HG02884 (cell line): ENCODE results near the gene GNPTG.

ENCODE experiments used
- ATAC-seq: cut with Tn5 transposase; IDR thresholded peaks from one replicate; pipeline ENCODE4 v1.9.1; 2021; ENCODE audit warnings: mild to moderate bottlenecking, moderate library complexity; ENCODE audit not compliant: unreplicated experiment

Gene GNPTG

GRCh38 chr16:1392826-1393225 lies 41.1 kb downstream of the GNPTG start:
- ATAC-seq, result no peak

GRCh38 chr16:1393613-1394176 lies 42.0 kb downstream of the GNPTG start:
- ATAC-seq, result no peak

- ATAC-seq, result no peak
Measured at GRCh38 chr16:1394367-1394951, 42.7 kb downstream of the GNPTG start.

- ATAC-seq, result no peak
Measured at GRCh38 chr16:1395444-1396031, 43.8 kb downstream of the GNPTG start.

- ATAC-seq, result no peak
Measured at GRCh38 chr16:1397779-1398178, 46.0 kb downstream of the GNPTG start.

- no peak for ATAC-seq
Measured at GRCh38 chr16:1398351-1398750, 46.6 kb downstream of the GNPTG start.

- no peak for ATAC-seq
Measured at GRCh38 chr16:1398826-1399581, 47.3 kb downstream of the GNPTG start.

- ATAC-seq, result no peak
Measured at GRCh38 chr16:1401061-1401757, 49.5 kb downstream of the GNPTG start.

- ATAC-seq, result no peak
Measured at GRCh38 chr16:1401758-1402154, 50.0 kb downstream of the GNPTG start.

- ATAC-seq, result no peak
Measured at GRCh38 chr16:1403036-1403435, 51.3 kb downstream of the GNPTG start.

- ATAC-seq, result no peak
Measured at GRCh38 chr16:1403733-1404132, 52.0 kb downstream of the GNPTG start.

- no peak for ATAC-seq
Measured at GRCh38 chr16:1407753-1408152, 56.0 kb downstream of the GNPTG start.

- ATAC-seq, result peak; percentile 59
Measured at GRCh38 chr16:1408171-1408837, 56.6 kb downstream of the GNPTG start.

GRCh38 chr16:1412847-1413246 lies 61.1 kb downstream of the GNPTG start:
- ATAC-seq, result no peak
